GM12873 (cell line): ENCODE measurements around the gene LDLRAD4.

ENCODE experiments used
- CTCF ChIP-seq: IDR thresholded peaks from 2 replicates; pipeline ENCODE4 v1.5.1; 2012; ENCODE audit warnings: low read depth, mild to moderate bottlenecking, moderate library complexity, low read length, control low read depth; ENCODE audit not compliant: insufficient read depth; ENCODE audit errors: missing control alignments

Gene LDLRAD4

DNA sequence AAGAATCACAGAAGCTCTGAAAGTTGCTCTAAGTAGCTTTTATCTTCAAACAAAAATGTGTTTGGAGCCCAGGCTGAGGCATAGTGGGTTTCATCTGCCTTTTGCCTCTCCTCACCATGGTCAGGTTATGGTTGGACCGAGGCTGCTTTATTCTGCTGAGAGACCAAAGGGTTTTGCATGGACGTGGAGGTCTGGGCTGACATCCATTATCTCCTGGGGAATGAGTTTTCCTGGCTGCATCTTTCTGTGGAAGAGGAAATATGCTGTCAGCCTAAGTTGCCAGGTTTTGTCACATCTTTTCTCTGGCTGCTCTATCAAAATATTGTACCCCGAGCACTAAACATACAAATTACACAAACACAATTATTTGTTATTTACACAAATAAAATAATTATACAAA lies 223.2 kb downstream of the LDLRAD4 start:
- TF ChIP-seq CTCF, result no peak

DNA sequence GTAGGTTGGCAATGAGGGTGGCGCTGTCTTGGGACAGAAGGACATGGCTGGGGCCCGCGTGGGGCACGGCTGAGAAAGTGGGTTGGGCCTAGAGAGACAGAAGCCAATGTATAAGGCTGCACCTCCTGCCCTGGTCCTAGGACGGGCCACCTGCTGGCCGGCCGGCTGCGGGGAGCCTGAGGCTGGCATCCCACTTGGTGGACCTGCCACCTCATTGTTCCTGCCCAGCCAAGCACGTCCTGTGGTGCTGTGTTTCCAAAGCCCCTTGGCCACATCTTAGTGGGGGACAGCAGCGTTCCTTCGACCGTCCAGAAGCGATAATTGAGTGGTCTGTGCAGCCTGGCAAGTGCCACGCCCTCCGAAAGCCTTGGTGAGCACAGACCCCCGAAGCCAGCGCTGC lies 223.9 kb downstream of the LDLRAD4 start:
- TF ChIP-seq CTCF, result no peak

- TF ChIP-seq CTCF, result no peak
These were observed 225.0 kb downstream of the LDLRAD4 start for GRCh38 chr18:13443552-13443951.

DNA sequence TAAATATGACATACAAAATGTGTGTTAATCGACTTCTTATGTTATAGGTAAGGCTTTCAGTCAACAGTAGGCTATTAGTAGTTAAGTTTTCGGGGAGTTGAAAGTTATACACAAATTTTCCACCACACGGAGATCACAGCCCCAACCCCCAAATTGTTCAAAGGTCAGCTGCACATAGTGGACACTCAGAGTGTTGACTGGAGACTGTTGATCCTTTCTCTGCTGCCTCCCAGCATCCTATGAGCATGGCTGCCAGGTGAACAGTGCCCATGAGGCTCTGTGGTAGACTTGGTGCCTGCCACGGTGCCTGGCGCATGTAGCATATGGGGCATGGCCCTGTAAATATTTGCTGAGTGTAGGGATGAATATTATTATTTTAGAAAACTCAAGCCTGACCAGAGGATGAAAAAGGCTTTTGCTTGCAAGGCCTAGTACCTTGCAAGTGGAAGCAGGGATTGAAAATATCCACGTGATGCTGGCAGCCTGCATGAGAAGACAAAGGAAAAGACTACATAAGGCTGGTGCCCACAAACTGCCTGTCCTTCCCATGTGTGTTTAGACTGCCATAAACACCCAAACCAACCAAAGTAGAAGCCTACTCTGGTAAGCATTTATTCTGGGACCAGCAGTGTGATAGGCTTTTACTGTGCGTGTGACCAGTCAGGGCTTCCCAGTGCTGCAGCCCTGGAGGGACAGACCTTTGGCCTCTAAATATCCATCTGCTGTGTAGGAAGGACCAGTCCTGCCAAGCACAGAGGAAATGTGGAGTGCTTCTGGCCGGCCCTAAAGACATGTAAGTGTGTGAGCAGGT lies 226.1 kb downstream of the LDLRAD4 start:
- TF ChIP-seq CTCF, result no peak

DNA sequence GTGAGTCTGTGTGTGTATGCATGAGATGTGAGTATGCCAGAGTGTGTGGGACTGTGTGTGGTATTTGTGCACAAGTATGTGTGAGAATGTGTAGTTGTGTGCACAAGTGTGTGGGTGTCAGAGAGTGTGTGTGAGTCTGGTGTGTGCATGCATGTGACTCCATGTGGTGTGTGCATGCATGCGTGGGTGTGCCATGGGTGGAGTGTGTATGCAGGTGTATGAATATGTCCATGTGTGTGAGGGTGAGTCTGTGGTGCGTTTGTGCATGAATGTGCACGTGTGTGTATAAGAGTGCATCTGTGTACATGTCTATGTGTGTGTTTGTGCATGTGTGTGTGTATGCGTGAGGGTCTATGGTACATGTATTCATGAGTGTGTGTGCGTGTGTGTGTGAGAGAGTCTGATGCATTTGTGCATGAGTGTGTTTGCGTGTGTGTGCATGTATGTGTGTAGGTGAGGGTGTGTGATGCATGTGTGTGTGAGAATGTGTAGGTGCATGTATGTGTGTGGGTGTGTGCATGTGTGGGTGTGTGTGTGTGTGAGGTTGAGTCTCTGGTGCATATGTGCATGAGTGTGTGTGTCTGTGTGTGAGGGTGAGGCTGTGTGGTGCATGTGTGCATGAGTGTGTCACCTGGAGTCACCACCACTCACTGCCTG lies 226.8 kb downstream of the LDLRAD4 start:
- no peak for TF ChIP-seq CTCF

DNA sequence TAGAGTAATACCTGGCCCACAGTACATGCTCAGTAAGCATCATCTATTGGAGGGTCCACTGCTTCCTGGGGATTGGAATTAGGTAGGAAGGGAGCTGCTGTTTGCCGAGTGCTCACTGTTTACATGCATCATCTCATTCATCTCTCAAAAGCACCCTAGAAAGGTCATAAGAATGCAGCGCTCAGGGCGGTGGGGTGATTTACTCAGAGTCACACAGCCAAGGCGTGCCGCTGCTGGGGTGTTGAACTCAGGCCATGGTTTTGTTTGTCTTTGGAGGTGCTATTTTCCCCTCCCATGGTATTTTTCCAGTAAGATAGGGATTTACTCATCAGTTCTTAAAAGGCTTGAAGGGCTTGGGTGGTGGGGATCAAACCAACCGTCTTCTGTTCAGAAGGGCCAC lies 227.5 kb downstream of the LDLRAD4 start:
- TF ChIP-seq CTCF, result no peak

- TF ChIP-seq CTCF, result no peak
These were observed 228.3 kb downstream of the LDLRAD4 start for GRCh38 chr18:13446610-13447461.
